ENCODE data around the gene MACROD2.
A peak's percentile ranks its signal among the peaks of the same experiment; 100 is the strongest.
"Not testable (repeated sequence)": the region's sequence is repeated elsewhere in the genome, so short reads cannot be mapped to it uniquely, and the experiment has no call there.

The MACROD2 gene

GRCh38 chr20:14981486-14981885, 986.2 kb downstream of the MACROD2 start:
- DNase-seq, result not testable (repeated sequence)

GRCh38 chr20:14982324-14982723, 987.0 kb downstream of the MACROD2 start:
- DNase-seq, result not testable (repeated sequence)

- DNase-seq, result no peak
Measured at GRCh38 chr20:14984305-14984704, 989.0 kb downstream of the MACROD2 start.

GRCh38 chr20:14984768-14985622, 989.7 kb downstream of the MACROD2 start:
- no peak for DNase-seq

- no peak for DNase-seq
Measured at GRCh38 chr20:14986026-14986655, 990.8 kb downstream of the MACROD2 start.

DNA sequence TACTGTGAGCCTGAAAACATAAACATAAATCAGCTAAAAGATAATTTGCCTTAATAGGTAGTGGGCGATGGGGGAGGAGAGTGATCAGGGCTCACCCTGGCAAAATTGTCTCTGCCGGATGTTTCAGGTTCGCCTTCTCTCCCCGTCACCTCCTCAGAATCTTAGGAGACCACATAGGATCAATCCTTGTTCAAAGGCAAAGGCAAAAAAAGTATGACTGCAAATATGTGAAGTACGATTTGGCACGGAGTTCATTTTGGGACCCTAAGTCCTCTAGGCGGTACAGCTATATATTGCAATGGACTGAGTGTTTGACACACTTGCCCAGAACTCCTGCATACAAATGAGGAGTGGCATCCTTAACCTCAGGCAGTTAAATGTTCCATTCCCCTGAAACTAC, 991.3 kb downstream of the MACROD2 start:
- no peak for DNase-seq

GRCh38 chr20:14989535-14990290, 994.4 kb downstream of the MACROD2 start:
- DNase-seq, result no peak

- DNase-seq, result no peak
Measured at GRCh38 chr20:14991023-14991422, 995.7 kb downstream of the MACROD2 start.

- no peak for DNase-seq
Measured at GRCh38 chr20:14992153-14992552, 996.8 kb downstream of the MACROD2 start.

DNA sequence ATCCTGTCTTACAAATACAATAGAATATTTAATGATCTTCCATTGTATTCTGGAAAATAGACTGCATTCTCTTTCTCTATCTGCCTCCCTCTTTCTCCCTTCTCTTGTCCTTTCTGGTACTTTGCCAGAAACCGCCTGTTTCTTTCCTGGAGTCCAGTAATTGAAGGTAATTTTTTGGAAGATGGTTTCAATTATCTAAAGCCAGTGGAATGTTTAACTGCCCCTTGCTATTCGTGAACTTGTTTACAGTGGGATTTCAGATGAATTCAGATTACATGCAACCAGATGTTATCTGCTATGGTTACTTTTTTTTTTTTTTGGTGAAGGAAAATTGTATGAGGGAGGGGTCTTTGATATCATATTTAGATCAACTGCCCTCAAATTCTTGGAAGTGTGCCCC, 997.6 kb downstream of the MACROD2 start:
- no peak for DNase-seq

DNA sequence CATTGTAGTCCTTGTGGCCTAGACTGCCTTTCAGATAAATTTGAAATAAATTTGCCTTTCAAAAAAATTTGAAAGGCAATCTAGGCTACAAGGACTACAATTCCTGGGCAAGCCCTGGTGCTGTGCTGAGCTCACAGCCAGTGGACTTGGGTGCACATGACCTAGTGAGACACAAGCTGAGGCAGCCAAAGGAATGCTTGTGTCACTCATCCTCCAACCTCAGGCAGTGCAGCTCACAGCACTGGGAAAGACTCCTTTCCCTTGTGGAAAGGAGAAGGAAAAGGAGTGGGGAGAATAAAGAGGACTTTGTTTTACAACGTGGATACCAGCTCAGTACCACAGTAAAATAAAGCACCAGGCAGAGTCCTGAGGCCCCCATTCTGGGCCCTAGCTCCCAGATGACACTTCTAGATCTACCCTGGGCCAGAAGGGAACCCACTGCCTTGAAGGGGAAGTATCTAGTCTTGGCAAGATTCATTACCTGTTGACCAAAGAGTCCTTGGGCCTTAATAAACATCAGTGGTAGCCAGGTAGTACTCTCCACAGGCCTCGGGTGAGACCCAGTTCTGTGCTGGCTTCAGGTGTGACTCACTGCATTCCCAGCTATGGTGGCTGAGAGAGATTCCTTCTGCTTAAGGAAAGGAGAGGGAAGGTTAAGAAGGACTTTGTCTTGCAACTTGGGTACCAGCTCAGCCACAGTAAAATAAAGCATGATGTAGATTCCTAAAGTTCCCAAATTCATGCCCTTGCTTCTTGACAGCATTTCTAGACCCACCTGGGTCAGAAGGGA, 1001.8 kb downstream of the MACROD2 start:
- DNase-seq, result no peak

- no peak for DNase-seq
Measured at GRCh38 chr20:14997791-14998190, 1002.5 kb downstream of the MACROD2 start.

DNA sequence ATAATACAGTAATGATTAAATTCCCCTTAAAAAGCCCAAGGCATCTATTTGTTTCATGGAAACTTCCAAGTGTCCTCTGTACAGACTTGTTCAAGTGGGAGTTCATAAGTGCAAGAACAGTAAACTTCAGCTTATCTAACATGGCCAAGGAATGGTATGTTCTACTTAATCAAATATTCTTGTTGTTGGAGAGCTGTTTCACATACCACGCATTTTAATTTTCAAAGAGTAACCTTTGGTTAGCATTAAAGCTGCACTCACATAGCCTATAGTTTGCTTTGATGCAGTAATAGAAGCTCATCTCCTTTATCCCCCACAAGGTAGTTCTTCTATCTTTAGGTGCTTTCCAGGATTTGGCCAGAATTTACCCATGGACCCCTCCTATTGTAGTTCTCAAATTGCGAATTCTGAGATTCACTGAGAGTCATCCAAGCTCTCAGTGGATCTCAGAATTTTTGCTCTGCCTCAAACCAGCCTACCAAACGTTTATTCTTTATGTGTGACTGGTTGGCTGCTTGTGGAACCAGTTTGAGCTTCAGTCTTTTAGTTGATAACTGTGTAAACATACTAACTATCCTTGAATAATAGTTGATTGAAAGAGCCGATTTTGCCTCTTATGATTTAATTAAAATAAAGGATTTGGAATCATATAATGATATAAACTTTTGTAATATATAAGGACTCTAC, 1010.1 kb downstream of the MACROD2 start:
- DNase-seq, result no peak

GRCh38 chr20:15011631-15012030, 1016.3 kb downstream of the MACROD2 start:
- DNase-seq, result no peak

DNA sequence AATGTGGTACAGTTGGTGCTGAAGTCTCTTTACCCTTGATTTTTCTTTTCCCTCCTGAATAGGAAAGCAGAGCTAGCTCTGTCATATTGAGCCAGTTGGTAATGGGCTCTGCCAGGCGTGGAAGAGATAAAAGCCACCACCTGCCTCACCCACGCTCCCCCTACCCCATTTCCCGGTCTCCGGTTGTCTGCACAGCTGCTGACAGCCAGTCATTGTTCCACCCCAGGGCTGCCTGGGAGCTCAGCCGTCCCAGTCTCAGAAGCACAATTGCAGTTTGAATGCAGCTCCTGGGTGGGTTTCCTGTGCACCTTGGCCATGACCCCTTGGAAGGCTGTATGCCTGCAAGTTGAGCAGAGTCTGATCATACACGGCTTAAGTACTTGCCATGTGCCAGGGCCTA, 1017.2 kb downstream of the MACROD2 start:
- DNase-seq, result peak; percentile 36

- DNase-seq, result not testable (repeated sequence)
Measured at GRCh38 chr20:15016875-15017274, 1021.6 kb downstream of the MACROD2 start.

DNA sequence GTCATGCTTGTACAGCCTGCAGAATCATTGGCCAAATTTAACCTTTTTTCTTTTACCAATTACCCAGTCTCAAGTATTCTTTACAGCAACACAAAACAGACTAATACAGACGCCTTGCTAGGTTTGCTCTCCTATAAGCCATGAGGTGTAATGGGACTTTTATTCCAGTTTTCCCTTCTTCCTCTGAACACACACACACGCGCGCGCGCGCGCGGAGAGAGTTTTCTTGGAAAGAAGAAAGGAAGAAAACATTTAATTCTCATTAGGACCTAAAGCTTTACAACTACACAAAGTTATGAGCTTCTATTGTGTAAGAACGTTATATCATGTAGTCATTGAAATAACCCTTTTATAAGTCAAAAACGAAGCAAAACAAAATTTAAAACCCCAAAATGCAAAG, 1023.6 kb downstream of the MACROD2 start:
- no peak for DNase-seq

- no peak for DNase-seq
Measured at GRCh38 chr20:15020845-15021244, 1025.5 kb downstream of the MACROD2 start.

- DNase-seq, result no peak
Measured at GRCh38 chr20:15022921-15023320, 1027.6 kb downstream of the MACROD2 start.

DNA sequence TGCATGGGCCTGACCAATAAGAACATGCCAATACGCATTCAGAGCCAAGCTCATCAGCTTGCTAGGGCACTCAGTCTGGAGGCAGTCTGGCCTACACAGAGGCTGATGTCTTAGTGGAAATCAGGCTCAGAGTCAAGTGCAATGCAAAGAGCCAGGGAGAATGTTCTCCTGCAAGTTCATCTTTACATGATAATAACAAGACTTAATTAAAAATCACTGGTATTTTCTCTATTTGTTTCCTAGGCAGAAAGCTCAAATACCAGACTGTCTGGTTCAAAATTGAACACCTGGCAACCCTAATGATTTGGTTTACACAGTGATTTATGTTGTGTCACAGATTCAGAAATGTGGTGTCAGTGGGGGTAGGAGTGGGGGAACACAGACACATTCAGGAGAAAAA, 1031.4 kb downstream of the MACROD2 start:
- no peak for DNase-seq

GRCh38 chr20:15030826-15031225, 1035.5 kb downstream of the MACROD2 start:
- DNase-seq, result no peak

All from NCI-H2107 (cell line).